ENCODE data around the gene ADARB2.

GRCh38 chr10:1364151-1364910 lies 373.0 kb downstream of the ADARB2 start:
- TF ChIP-seq CTCF (IDR thresholded peaks at IDR 0.05; ENCODE audit: poor library complexity) (no peak), EZH2 (IDR thresholded peaks at IDR 0.05; ENCODE audit: borderline replicate concordance) (no peak), EZH2phosphoT487 (IDR thresholded peaks at IDR 0.05; ENCODE audit: low read depth, severe bottlenecking, unreplicated experiment) (no peak)

Measured in hepatocyte (in vitro differentiated cells).